Activated CD8-positive, alpha-beta memory T cell treated with anti-CD3 and anti-CD28 coated beads, Interleukin-2, amount 50 U/mL, for 24 hours (primary cell): ENCODE data around the gene BCAT1.
"Not testable (repeated sequence)": the region's sequence is repeated elsewhere in the genome, so short reads cannot be mapped to it uniquely, and the experiment has no call there.

Experiments used
- DNase-seq: peaks from one replicate; pipeline ENCODE4 v3.0.0-alpha.2; 2020; ENCODE audit errors: extremely low read depth

Gene BCAT1

GRCh38 chr12:24856541-24856940, 92.4 kb downstream of the BCAT1 start:
- DNase-seq = no peak

DNA sequence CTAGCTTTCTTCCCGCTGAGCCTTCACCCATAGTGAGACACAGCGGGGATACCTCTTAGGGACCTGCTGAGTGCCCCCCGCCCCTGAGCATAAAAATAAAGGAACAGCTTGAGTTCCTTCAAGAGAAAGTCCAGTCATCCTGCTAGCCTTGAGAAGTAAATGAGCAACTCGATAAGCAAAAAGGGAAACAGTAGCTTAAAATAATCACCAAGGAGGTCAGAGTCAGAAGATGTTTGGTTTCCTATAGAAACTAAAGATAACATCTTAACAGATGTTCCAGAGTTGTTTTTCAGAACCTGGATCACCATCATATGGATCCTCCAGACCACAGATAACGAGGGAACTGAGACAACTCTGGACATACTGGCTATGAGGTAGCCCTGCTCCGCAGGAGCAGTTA, 94.0 kb downstream of the BCAT1 start:
- DNase-seq = no peak

DNA sequence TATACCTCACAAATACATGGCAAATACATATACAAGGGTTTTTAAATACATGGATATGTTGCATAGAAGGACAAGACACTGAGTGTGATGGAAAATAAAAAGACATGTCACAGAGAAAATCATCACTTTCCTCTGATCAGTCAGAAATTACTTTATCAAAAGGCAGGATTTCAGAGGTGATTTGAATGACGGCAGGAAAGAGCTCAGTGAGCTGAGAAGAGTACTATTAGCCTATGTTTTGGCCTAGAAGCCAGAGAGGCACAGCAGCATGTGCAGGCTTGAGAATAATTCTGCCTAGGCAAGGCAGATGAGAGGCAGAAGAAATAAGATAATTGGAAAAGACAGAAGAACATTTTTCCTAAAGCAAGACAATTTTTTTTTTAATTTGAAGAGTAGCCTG, 94.9 kb downstream of the BCAT1 start:
- no peak for DNase-seq

- no peak for DNase-seq
Observed at GRCh38 chr12:24853588-24853987, 95.3 kb downstream of the BCAT1 start.

- DNase-seq = no peak
Observed at GRCh38 chr12:24853094-24853493, 95.8 kb downstream of the BCAT1 start.

GRCh38 chr12:24852420-24852819, 96.5 kb downstream of the BCAT1 start:
- no peak for DNase-seq

GRCh38 chr12:24851883-24852282, 97.0 kb downstream of the BCAT1 start:
- not testable (repeated sequence) for DNase-seq

- no peak for DNase-seq
Observed at GRCh38 chr12:24851341-24851740, 97.6 kb downstream of the BCAT1 start.

DNA sequence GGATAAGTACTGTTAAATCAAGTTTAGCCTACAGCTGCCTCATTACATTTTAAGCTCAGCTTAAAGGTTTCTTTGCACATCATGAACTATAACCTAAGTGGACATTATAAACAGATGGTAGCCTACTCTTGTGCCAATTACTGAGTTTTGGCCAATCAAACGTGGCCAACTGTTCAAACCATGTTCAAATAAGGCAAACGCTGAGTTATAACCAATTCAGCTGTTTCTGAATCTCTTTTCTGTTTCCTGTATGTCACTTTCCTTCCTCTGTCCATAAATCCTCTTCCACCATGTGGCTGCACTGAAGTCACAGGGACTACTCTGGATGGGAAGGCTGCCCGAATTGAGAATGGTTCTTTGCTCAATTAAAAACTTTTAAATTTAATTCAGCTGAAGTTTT, 98.4 kb downstream of the BCAT1 start:
- DNase-seq = no peak

DNA sequence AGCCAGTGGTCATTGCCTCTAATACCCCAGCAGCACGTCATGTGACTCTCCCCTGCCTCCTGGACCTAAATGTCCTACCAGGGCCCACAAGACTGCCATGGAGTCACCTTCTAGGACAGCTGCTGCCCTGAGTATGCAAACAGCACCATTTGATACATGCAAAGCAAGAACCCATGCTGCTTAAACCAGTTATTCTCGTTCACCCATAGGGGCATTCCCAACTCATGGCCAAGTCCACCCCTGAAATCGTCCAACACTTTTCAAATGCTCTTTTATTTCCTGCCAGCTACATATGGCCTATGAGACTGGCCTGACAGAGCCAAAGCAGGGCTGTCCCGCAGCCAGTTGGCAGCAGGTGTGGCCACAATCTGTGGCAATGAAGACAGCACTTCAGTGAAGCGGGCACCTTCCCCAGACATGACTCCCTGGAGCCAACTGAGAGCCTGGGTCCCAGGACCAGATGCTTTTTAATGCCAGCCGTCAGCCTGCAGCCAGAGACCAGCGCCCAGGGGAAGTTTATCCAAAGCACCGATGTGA, 99.9 kb downstream of the BCAT1 start:
- DNase-seq = no peak

GRCh38 chr12:24846689-24847088, 102.2 kb downstream of the BCAT1 start:
- no peak for DNase-seq

GRCh38 chr12:24845615-24846014, 103.3 kb downstream of the BCAT1 start:
- no peak for DNase-seq

GRCh38 chr12:24840046-24840800, 108.7 kb downstream of the BCAT1 start:
- DNase-seq = no peak

DNA sequence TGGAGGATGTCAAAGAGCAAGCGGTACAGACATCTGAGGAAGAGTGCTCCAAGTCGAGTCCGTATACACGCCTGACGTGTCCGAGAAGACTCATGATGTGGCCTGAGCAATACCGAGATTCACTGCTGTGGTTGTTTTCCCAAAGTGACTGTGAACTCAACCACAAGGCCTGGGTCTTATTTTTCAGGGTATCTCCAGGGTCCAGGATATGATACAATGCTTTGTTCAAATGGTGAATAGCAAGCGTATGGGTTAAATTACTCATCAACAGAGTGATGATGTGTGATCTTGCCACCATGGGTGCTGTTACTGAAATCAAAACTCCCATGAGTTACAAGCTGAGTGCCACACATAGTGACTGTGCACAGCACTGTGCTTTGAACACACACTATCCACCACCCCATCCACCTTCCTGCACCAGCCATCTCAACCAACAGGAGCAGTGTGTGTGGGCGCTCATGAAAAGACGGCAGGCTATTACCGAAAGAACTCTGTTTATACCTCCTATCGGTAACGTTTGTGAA, 109.6 kb downstream of the BCAT1 start:
- DNase-seq = peak; percentile 45

DNA sequence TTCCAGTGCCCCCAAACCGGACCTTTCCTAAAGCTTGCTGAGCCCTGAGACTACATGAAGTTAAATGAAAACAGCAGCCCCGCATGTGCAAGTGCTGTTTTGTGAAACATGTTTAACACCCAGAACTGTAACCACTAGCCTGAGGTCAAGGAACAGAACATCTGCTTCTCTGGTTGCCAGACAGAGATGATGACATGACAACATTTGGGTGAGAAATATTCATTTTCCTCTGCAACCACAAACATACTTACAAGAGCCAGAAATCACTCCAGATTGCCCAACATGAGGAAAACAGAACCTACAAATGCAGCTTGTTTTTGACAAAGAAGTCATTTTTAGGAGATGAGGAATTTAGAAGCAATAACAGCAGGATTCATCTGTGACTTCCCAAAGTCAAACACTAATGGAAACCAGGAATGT, 110.4 kb downstream of the BCAT1 start:
- DNase-seq = no peak

- DNase-seq = no peak
Observed at GRCh38 chr12:24835377-24835776, 113.5 kb downstream of the BCAT1 start.

- DNase-seq = no peak
Observed at GRCh38 chr12:24833513-24833912, 115.4 kb downstream of the BCAT1 start.

GRCh38 chr12:24823808-24824515, 124.9 kb downstream of the BCAT1 start:
- no peak for DNase-seq

DNA sequence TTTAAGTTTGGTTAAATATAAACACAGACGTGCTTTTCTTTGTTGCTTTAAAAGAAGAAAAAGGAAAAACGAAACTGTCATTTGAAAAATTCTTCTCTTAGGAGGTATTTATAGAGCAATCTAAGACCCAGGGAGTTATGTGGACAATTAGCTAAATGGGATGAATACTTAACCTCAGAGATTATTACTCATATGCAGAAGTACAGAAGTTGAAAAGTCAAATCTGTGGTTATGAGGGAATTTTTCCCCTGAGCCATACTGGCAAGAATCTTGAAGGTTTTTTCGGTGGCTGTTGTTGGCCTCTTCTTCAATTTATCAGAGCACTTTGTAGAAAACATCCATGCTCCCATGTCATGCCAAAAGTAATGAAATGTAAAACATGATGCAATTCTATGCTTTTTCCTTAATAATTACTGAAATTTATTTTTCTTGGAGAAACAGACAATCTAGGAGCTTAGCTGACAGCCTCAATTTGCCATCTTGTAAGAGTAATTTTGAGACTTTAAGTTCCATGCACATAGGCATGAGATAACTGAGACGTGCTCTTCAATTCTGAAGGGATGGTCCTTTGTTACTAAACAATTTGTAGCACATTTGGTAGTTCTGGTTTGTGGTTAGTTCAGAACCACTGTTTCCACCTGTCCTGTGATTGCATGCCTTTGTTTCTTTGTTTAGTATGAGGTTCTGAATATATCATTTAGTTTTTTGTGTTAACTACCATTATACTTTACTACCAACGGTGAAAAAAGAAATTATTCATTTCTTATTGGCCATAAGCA, 126.6 kb downstream of the BCAT1 start:
- DNase-seq = no peak

- DNase-seq = no peak
Observed at GRCh38 chr12:24821691-24822090, 127.2 kb downstream of the BCAT1 start.

- no peak for DNase-seq
Observed at GRCh38 chr12:24820872-24821271, 128.0 kb downstream of the BCAT1 start.

DNA sequence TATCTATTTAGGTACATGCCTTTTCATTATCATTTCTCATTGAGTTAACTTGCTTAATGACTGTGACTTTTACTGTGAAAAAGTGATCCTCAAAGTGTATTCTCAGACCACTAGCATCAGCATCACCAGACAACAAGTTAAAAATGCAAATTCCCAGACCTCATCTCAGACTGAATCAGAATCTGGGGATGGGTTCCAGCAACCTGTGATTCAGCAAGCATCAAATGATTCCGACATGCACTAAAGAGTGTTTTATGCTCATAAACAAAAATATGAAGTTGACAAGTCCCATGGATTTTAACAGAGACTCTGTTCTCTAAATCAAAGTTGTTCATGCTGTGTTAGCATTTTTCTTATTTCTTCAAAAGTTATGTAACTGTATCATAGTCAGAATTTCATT, 130.6 kb downstream of the BCAT1 start:
- DNase-seq = no peak
